Stimulated activated CD4-positive, alpha-beta T cell treated with anti-CD3 and anti-CD28 coated beads, Interleukin-1b, Interleukin-23, amount 100 ng/mL, for 4 hours (primary cell): ENCODE measurements around the gene CHKB.
"Not testable (repeated sequence)": the region's sequence is repeated elsewhere in the genome, so short reads cannot be mapped to it uniquely, and the experiment has no call there.

Experiments used
- DNase-seq, 2 donors: peaks; one replicate each; pipeline ENCODE4 v3.0.0-alpha.2; 2020; ENCODE audit warnings: low read depth in 2 of 2

CHKB gene, protein sequence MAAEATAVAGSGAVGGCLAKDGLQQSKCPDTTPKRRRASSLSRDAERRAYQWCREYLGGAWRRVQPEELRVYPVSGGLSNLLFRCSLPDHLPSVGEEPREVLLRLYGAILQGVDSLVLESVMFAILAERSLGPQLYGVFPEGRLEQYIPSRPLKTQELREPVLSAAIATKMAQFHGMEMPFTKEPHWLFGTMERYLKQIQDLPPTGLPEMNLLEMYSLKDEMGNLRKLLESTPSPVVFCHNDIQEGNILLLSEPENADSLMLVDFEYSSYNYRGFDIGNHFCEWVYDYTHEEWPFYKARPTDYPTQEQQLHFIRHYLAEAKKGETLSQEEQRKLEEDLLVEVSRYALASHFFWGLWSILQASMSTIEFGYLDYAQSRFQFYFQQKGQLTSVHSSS

DNA sequence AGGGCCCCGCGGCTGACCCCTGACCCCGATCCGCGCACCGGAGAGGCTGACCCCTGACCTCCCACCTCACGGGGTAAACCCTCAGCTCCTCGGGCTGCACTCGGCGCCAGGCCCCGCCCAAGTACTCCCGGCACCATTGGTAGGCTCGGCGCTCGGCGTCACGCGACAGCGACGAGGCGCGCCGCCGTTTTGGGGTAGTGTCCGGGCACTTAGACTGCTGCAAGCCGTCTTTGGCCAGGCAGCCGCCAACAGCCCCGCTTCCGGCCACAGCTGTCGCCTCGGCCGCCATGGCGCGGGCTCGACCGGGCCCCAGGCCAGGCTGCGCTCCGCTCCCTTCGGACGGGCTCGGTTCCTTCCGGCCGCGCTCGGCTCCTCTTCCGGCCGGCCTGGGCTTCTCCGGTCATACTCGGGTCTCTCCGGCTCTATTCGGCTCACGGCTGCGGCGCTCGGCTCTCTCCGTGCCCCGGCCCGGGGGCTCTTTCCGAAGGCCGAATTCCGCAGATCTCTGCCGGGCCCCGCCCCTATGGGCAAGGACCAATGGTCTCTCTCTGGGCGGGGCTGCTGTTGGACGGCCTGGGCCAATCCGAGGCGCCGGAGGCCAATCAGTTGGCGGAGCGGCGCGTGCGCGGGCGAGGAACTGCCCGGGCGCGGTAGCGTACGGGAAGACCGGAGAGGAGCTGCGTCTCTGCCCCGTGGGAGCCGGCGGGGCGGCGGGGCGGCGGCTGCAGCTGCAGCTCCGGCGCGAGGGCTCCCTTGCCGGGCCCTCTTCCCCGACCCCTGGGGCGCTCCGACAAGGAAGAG lies at the start of gene CHKB:
Gene CHKB, minus strand, starts transcription at position 357 of the 801 bp plus-strand sequence. Its CDS starts 68 bp downstream, at position 289.
- peak; percentile 94 to 97 for DNase-seq

DNA sequence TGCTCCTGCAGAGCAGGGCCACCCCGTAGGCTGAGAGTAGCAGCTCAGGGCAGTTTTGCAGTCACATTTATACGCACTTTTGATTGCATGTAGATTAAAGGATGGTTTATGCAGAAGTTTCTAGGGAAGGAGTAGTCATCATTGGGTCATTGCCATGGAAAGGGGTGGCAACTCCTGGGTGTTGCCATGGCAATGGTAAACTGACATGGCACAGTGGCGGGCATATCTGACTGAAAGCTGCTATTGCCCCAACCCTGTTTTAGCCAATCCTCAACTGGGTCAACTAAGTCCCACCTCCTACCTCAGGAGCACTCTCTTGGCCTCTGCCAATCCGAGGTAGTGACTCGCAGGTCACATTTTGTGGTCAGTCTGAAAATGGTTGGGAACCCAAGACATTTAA lies 47.7 kb upstream of the CHKB start:
- DNase-seq = no peak

DNA sequence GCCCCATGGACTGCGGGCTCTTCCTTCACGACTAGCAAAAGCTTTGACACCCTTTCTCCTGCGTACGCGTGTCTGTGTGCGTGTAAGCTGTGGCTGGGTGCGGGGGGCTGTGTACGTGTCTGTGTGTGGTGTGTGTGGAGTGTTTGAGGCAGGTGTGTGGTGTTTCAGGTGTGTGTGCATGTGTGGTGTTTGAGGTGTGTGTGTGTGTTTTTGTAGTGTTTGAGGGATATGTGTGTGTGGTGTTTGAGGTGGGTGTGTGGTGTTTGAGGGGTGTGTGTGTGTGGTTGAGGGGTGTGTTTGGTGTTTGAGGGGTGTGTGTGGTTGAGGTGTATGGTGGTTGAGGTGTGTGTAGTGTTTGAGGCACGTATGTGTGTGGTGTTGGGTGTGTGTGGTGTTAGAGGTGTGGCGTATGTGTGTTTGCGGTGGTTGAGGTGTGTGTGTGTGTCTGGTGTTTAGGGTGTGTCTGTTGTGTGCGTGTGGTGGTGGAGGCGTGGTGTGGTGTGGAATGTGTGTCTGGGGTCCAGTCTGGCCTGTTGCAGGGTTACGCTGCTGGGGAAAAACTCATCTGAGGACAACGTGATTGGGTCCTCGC lies 46.0 kb upstream of the CHKB start:
- no peak for DNase-seq

DNA sequence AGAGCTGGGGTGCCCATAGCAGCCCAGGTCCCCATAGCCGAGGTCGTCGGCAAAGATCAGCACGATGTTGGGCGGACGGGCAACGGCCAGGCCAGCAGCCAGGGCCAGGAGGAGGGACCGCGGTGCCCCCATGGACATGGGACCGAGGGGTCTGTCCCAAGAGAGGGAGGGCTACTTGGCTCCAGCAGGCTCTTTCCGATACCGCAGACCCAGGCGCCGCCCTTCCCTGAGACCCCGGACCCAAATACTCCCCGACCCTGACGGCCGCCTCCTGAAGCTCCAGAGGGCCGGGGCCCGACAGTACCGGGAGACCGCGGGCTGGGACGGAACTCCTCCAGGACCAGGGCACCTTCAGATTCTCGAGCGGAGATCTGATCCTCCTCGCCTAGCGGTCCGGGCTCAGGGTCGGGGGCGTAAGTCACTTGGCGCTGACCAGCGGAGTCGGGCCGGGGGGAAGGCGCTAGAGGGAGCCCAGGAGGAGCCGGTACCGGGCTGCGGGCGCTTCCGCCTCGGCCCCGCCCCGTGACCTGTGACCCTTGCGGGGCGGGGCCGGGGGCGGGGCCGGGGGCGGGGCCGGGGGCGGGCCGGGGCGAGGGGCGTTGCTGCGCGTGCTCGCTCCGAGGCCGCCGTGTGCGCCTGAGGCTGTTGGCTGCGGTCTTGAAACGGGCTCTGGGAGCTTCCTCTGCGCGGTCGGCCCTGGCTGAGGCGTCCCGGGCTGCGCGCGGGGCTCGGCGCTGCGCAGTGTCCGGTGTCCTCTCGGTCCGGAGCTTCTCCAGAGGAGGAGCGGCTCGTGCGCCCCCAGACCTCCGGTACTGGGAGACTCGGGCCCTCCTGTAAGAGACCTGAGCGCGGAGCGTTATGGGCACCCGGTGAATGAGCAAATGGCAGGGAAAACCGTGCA lies 45.2 kb upstream of the CHKB start, which contains the start of gene ARSA:
Gene ARSA, minus strand, starts transcription at position 511 of the 901 bp plus-strand sequence. Its CDS starts 373 bp downstream, at position 138.
- DNase-seq = peak; percentile 56 to 64

DNA sequence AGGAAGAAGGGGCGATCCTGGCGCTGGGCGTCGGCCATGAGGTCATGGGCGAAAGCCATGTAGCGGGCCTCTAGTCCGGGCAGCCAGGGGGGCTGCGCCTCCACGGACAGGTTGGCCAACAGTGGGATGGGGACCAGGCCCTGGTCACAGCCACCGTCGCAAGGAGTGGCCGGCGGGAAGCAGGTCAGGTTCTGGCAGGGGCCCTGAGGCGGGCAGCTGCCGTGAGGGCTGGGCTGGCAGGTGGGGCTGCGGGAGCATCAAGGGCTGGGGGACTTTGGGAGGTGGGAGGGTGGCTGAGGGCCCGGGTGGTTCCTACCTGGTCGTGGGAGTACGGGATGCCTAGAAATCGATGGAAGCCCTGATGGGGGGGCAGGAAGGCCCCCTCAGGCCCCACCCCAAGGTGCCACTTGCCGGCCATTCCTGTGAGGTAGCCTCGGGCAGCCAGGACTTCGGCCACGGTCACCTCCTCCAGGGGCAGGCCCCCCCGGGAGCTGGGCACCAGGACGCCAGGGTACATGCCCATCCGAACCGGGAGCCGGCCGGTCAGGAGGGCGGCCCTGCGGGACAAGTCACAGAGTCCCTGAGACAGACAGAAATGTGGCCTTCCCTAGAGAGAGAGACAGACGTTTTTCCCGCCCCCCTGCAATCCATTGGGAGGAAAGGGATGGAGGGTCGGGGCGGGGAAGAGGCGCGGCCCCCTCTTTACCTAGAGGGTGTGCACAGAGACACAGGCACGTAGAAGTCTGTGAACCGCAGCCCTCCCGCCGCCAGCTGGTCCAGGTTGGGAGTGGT lies 44.4 kb upstream of the CHKB start:
- DNase-seq = no peak

DNA sequence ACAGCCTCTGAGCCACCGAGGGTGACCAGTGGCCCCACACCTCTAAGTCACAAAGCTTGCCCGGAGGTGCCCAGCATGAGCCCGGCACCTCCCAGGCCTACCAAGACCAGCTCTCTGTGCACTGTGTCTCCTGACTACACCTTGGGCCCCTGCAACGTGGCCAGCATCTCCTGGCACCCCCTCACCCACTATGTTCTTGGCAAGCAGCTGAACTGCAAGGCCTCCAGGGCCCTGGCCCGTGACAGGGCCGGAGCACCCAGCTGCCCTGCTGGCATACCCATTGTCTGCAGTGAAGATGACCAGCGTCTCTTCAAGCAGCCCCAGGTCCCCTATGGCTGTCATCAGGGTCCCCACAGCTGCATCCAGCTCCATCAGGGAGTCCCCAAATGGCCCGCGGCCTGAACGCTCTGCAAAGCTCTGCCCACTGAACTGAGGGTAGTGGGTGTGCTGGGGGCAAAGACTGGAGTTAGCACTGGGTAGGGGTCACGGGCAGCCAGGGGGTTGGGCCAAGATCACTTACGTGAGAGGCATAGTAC lies 43.7 kb upstream of the CHKB start:
- DNase-seq = no peak

DNA sequence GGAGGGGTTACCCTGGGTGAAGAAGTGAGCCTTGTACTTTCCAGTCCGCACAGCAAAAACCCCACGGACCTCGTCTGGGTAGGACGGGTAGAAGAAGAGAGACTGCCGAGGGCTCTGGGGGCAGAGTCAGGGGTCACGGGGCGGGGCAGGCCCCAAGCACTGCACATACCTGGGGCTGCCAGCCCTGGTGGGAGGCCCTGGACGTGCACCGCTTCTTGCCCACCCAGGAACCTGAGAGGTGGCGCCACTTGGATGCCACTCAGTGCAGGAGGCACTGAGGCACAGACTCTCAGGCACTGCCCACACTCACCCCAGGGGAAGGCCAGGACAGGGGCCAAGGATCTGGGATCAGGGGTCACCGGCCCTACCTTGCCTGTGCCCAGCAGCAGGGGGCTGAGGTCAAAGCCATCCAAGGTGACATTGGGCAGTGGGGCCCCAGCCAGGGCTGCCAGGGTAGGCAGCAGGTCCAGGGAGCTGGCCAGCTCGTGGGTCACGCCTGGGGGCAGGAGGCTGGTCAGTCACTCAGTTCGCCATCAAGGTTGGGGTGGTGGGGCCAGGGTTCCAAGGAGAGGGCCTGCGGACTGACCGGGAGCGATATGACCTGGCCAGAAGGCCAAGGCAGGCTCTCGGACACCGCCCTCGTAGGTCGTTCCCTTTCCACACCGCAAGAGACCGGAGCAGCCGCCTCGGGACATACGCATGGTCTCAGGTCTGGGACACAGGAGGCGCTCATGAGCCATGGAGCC lies 43.1 kb upstream of the CHKB start:
- DNase-seq = no peak

DNA sequence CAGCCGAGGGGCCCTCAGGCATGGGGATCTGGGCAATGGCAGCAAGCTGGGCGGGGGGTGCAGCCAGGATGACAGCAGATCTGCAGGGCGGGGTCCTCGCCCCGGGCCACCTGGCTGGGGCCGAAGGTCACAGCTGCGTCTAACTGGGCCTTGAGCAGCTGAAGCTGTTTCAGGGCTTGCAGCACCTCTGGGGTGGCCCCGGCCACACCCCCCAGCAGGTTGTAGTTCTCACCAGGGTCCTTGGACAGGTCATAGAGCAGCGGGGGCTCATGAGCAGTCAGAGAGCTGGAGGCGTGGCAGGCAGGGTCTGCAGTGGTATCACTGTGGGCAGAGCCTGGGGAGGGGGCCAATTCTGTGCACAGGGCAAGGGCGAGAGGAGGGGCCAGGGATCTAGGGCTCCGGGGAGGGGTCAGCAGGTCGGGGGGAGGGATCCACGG lies 42.5 kb upstream of the CHKB start:
- no peak for DNase-seq

DNA sequence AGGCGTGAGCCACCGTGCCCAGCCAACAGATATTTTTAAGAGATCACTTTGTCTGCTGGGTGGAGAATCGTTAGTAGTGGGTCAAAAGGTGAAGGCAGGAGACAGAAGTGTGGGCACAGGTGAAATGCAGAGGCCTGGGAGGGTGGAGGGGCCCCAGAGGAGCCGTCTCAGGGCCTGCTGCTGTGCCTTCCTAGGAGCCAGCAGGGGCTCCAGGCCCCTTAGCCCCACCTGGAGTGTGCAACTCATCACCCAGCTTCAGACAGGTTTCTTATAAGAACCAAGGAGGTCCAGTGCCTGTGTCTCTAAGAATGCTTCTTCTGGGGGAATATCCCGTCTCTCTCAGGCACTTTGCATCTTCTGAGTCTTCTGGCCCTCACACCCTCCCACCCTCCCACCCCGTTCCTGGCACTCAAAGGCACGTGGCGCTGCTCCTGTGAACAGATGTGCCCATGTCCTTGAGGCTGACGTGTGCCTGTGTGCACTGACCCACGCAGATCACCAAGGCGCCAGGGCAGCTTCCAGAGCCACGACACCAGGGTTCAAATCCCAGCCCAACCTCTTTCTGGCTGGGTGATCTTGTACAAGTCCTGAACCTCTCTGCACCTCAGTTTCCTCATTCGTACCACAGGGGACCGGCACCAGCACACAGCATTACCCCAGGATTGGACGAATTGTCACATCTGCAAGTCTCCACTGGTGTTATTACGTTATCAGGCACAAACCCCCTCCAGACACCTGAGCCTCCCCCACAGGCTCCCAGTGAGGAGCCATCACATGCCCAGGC lies 41.9 kb upstream of the CHKB start:
- DNase-seq = no peak

DNA sequence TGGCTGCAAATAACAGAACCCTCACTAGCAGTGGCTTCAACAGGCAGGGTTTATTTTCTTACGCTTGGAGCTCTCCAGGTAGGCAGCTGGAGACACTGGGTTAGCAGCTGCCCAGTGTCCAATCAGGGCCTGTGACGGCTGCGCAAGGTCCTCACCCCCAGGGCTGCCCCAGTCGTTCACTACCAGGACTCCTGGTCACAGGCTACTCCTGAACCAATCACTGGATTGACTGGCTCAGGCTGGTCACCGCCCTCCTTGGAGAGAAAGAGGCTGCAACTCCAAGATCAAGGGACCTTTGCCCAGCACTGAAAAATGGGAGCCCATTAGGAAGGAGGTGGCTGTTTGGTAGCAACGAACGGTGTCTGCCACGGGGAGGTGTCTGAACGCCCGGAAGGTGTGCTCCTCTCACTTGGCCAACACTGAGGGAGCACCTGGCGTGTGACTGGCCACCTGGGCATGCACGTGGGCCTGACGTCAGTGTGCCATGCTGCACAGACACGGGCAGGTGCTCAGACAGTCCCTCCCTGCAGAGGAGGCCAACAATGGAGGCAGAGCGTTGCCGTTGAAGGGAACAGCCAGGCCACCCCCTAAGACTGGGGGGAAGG lies 40.2 kb upstream of the CHKB start:
- no peak for DNase-seq

DNA sequence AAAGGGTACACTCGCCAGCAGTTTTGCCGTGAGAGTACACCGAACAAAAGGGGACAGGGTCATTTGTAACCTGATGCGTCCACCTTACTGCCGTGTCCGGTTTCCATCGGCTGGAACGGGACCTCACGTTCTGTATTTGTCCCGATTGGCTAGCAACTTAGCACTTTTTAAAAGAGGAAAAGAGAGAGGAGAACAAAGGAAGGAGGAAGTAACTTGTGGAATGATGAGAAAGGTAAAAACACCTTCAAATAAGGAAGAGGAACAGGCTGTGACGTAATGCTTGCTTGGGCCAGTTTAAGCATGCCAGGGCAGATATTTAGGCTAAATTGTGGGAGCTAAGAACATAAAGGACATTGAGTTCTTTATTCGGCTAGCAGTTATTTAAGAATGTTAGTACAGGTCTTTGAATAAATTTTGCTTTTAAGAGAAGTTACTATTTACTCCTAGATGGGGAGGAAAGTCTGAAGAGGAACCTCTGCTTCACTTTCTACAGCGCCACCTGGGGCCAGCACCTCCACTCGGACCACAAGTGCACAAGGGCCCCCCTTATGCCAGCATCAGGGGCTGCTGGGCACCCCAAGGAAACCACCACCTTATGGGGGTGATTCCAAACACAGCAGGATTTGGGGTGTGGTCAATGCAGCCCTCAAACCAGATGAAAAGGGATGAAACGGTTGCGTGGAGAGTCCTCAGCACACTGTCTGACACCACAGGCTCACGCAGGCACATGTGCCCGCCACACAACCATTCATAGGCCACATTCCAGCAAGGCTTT lies 39.5 kb upstream of the CHKB start:
- DNase-seq = no peak

DNA sequence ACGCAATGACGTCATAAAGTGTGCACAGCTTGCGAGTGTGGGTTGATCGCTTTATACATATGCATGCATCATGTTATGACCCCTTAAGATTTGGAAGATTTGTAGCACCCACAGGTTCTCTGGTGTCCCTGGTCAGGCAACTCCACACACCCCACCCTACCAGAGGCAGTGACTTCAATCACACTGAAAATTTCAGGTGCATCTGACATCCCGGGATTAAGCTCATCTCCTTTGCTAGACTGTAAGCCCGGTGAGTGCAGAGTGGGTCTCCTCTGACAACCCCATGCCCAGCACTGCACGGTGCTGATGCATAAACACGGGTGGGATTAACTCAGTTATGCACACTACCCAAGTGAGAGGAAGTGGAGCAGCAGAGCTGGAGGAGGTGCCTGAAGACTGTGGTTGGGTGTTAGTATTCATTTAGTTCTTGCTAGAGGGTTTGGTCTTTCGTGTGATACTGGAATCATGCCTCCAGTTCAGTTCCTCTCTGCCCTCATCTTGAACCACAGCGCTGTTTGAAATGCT lies 38.8 kb upstream of the CHKB start:
- DNase-seq = no peak

DNA sequence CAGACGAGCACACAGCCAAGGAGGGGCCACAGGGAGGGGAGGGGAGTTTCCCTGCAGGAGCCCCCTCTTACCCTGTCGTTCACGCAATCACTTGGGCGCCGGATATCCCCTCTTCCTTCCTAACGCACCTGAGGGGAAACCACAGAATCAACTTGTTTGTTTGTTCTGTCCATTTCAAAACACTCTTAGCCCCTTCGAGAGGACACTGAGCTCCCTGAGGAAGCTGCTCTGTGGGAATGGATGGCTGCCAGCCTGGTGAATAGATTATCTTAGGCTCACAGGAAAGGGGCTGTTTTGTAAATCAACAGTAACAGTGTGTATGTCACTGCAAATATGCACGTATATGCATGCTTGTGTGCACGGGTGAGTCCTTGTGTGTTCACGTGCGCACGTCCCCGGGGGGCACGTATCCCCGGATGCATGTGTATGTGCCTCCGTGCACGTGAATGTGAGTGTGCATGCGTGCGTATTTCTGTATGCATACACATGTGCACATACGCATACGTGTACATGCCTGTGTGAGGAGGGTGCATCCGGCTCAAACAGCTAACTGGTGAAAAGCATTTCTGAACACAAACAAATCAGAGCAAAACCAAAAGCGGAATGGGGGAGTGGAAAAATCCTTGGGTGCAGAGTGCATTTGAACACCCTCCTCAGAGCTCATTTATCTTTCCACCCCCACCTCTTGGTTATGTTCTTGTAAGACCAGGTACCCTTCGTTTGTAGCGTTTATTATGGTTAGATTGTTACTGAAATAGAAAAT lies 38.1 kb upstream of the CHKB start:
- DNase-seq = peak in 1 of 2 donors; percentile 72

DNA sequence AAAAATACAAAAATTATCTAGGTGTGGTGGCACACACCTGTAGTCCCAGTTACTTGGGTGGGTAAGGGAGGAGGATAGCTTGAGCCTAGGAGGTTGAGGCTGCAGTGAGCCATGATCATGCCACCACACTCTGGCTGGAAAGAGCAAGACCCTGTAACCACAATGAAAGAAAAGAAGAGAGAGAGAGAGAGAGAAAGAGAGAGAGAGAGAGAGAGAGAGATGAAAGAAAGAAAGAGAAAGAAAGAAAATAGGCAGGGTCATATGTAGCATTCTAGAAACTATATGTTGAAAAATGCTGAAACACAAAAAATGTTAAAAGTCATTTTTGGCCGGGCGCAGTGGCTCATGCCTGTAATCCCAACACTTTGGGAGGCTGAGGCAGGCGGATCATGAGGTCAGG lies 31.6 kb upstream of the CHKB start:
- DNase-seq = not testable (repeated sequence)

DNA sequence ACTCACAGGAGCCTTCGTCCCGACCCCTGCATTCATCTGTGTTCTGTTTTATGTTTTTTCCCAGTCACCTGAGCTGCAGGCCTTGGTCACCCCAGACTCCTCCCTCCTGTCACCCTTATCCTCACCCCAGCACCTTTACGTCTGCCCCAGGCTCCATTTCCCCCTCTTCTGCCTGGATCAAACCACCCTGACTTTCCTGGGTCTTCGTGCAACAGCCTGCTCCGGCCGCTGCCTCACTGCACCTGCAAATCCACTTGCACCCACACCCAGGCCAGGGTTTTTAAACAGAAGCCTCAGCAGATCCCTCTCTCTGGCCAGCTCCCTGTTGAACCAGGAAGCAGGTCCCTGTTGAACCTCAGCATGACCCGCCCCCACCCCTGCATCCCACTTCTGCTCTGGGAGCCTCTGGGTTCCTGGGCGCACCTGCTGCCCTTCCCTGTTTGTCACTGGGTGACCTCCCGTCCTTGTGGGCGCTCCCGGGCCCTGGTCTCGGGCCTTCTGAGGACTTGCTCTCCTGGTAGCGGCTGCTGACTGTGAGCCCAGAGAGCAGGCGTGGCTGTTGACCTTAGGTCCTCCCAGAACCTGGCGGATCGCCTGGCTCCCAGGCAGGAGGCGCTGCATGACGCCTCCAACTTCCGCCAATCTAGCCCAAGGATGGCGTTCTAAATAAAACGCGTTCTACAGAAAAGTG lies 30.8 kb upstream of the CHKB start:
- DNase-seq = no peak
